HL-60 (cell line): ENCODE data around the gene XCL2.

Experiments used
- GABPA ChIP-seq: IDR thresholded peaks from 2 replicates; pipeline ENCODE4 v1.6.1; 2012; ENCODE audit warnings: low read depth
- POLR2AphosphoS5 ChIP-seq: IDR thresholded peaks from 2 replicates; pipeline ENCODE4 v1.6.1; 2012; ENCODE audit warnings: low read depth
- TF ChIP-seq, protein P1 (sequence below): IDR thresholded peaks from one replicate; pipeline ENCODE4 v1.5.1; 2011; ENCODE audit warnings: low read length, control low read depth, inconsistent platforms; ENCODE audit not compliant: insufficient read depth
- TF ChIP-seq, protein P2 (sequence below): IDR thresholded peaks from 2 replicates; pipeline ENCODE4 v1.6.1; 2012; ENCODE audit warnings: low read depth; ENCODE audit not compliant: insufficient replicate concordance

DNA sequence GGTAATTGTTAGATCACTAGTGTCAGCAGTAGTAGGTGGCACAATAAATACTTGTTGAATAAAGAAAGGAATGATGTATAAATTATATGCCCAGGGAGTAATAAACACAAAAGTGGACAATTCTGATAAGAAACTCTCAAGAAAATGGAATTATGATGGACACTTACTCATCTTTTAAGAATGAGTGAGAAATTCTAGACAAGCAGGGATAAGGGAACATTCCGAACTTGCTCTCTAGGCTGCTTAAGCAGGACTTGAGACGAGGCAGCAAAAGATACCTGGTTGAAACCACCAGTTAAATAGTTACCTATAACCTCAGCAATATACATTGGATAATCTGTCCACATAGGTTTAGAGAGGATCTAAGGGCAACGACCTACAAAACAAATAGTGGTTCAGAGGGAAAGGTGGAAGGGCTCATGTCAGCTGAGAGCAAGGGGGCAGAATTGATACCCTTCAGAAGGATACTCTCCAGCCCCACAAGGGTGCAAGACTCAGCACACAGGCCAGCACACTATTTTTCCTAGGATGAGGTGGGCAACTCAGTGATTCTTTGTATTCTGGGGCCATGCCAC lies 46.3 kb downstream of the XCL2 start:
- TF ChIP-seq GABPA (no peak), POLR2AphosphoS5 (no peak)
- TF ChIP-seq, protein P1, sequence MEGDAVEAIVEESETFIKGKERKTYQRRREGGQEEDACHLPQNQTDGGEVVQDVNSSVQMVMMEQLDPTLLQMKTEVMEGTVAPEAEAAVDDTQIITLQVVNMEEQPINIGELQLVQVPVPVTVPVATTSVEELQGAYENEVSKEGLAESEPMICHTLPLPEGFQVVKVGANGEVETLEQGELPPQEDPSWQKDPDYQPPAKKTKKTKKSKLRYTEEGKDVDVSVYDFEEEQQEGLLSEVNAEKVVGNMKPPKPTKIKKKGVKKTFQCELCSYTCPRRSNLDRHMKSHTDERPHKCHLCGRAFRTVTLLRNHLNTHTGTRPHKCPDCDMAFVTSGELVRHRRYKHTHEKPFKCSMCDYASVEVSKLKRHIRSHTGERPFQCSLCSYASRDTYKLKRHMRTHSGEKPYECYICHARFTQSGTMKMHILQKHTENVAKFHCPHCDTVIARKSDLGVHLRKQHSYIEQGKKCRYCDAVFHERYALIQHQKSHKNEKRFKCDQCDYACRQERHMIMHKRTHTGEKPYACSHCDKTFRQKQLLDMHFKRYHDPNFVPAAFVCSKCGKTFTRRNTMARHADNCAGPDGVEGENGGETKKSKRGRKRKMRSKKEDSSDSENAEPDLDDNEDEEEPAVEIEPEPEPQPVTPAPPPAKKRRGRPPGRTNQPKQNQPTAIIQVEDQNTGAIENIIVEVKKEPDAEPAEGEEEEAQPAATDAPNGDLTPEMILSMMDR = no peak
- TF ChIP-seq, protein P2, sequence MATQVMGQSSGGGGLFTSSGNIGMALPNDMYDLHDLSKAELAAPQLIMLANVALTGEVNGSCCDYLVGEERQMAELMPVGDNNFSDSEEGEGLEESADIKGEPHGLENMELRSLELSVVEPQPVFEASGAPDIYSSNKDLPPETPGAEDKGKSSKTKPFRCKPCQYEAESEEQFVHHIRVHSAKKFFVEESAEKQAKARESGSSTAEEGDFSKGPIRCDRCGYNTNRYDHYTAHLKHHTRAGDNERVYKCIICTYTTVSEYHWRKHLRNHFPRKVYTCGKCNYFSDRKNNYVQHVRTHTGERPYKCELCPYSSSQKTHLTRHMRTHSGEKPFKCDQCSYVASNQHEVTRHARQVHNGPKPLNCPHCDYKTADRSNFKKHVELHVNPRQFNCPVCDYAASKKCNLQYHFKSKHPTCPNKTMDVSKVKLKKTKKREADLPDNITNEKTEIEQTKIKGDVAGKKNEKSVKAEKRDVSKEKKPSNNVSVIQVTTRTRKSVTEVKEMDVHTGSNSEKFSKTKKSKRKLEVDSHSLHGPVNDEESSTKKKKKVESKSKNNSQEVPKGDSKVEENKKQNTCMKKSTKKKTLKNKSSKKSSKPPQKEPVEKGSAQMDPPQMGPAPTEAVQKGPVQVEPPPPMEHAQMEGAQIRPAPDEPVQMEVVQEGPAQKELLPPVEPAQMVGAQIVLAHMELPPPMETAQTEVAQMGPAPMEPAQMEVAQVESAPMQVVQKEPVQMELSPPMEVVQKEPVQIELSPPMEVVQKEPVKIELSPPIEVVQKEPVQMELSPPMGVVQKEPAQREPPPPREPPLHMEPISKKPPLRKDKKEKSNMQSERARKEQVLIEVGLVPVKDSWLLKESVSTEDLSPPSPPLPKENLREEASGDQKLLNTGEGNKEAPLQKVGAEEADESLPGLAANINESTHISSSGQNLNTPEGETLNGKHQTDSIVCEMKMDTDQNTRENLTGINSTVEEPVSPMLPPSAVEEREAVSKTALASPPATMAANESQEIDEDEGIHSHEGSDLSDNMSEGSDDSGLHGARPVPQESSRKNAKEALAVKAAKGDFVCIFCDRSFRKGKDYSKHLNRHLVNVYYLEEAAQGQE = no peak
